K562 (cell line): ENCODE results near the gene IARS2. TPM values are rescaled to one million over a fixed set of nuclear protein-coding genes. Genes with fewer than 3 reads are reported as not detected.
A peak's percentile ranks its signal among the peaks of the same experiment; 100 is the strongest.

Experiments used
- ARID2 ChIP-seq: fragments of 450-650 bp; IDR thresholded peaks from 2 replicates; pipeline ENCODE4 v1.6.1; 2017; ENCODE audit warnings: antibody characterized with exemption, mild to moderate bottlenecking
- ARID3A ChIP-seq: IDR thresholded peaks from 2 replicates; pipeline ENCODE4 v1.6.1; 2012; ENCODE audit warnings: low read depth, low read length, improper control_type of control experiment, borderline replicate concordance
- BMI1 ChIP-seq: fragments of 150-350 bp; IDR thresholded peaks from 2 replicates; pipeline ENCODE4 v1.6.1; 2014; ENCODE audit warnings: low read length
- BRD9 ChIP-seq: fragments of 450-650 bp; IDR thresholded peaks from 2 replicates; pipeline ENCODE4 v1.6.1; 2018; ENCODE audit warnings: low read depth; ENCODE audit not compliant: partially characterized antibody
- CBFA2T3 ChIP-seq: fragments of 450-650 bp; IDR thresholded peaks from 2 replicates; pipeline ENCODE4 v1.6.1; 2017
- CCAR2 ChIP-seq: fragments of 200-400 bp; formaldehyde crosslinking; IDR thresholded peaks from 2 replicates; pipeline ENCODE4 v1.6.1; 2017; ENCODE audit warnings: mild to moderate bottlenecking, low read depth, low read length
- CEBPB ChIP-seq: fragments of 450-650 bp; IDR thresholded peaks from 2 replicates; pipeline ENCODE4 v1.6.1; 2016; ENCODE audit warnings: missing genetic modification characterization, missing compliant biosample characterization
- CHD2 ChIP-seq: IDR thresholded peaks from 2 replicates; pipeline ENCODE4 v1.6.1; 2011; ENCODE audit warnings: low read depth, low read length
- EGR1 ChIP-seq: fragments of 450-650 bp; conservative IDR thresholded peaks from 2 replicates; pipeline ENCODE4 v1.6.1; 2017; ENCODE audit warnings: mild to moderate bottlenecking
- GABPA ChIP-seq: fragments of 200-800 bp; sonication (Bioruptor generic); conservative IDR thresholded peaks from 2 replicates; pipeline ENCODE4 v1.6.1; 2016; ENCODE audit warnings: low read depth, missing genetic modification characterization, missing compliant biosample characterization
- HLTF ChIP-seq: fragments of 450-650 bp; IDR thresholded peaks from 2 replicates; pipeline ENCODE4 v1.6.1; 2016
- KDM4B ChIP-seq, 2 experiments: fragments of 450-650 bp in 1 of 2; sonication (generic) in 1 of 2; IDR thresholded peaks; 2 replicates each; pipeline ENCODE4 v1.6.1; 2016 to 2017; ENCODE audit warnings: borderline replicate concordance in 2 of 2, antibody characterized with exemption in 1 of 2, low read depth in 1 of 2, mild to moderate bottlenecking in 1 of 2
- KHSRP ChIP-seq: fragments of 450-650 bp; IDR thresholded peaks from 2 replicates; pipeline ENCODE4 v1.6.1; 2017
- NFRKB ChIP-seq: fragments of 450-650 bp; IDR thresholded peaks from 2 replicates; pipeline ENCODE4 v1.6.1; 2016; ENCODE audit warnings: low read depth
- RBFOX2 ChIP-seq: fragments of 200-400 bp; formaldehyde crosslinking; IDR thresholded peaks from 2 replicates; pipeline ENCODE4 v1.6.1; 2017; ENCODE audit warnings: low read depth, mild to moderate bottlenecking, low read length, moderate library complexity
- RBM34 ChIP-seq: fragments of 200-400 bp; formaldehyde crosslinking; IDR thresholded peaks from 2 replicates; pipeline ENCODE4 v1.6.1; 2018; ENCODE audit warnings: low read length, borderline replicate concordance; ENCODE audit not compliant: insufficient read depth
- SMC3 ChIP-seq: conservative IDR thresholded peaks from 2 replicates; pipeline ENCODE4 v1.6.1; 2011; ENCODE audit warnings: low read depth, low read length, improper control_type of control experiment; ENCODE audit not compliant: insufficient read depth
- TAF9B ChIP-seq: fragments of 450-650 bp; IDR thresholded peaks from 2 replicates; pipeline ENCODE4 v1.6.1; 2018; ENCODE audit warnings: mild to moderate bottlenecking; ENCODE audit not compliant: partially characterized antibody
- ZFP1 ChIP-seq: fragments of 450-650 bp; formaldehyde crosslinking; IDR thresholded peaks from 2 replicates; pipeline ENCODE4 v1.4.0; 2020; ENCODE audit warnings: mild to moderate bottlenecking, mixed read lengths
- polyA plus RNA-seq, 8 experiments: library from polyadenylated mRNA; depleted of rRNA in 4 of 8; stranded (reverse) in 5 of 8; unstranded in 3 of 8; fragments of >200 nt; fragmentation: Nextera tagmentation in 2 of 8; fragmentation: Illumina TruSeq in 1 of 8; extraction: Ambion mirVana in 2 of 8; extraction: Trizol in 1 of 8; gene quantifications; 2 replicates each; pipeline versions ENCODE4 v1.2.1 to v1.2.3, GENCODE V29; 2011 to 2014; ENCODE audit warnings: inconsistent platforms in 1 of 8, missing spikeins in 1 of 8
- total RNA-seq, 7 experiments: library from RNA; depleted of rRNA in 6 of 7; stranded (reverse); fragments of >200 nt in 6 of 7; fragmentation: Illumina TruSeq in 2 of 7; extraction: Trizol in 2 of 7; gene quantifications; 2 replicates each; pipeline versions ENCODE4 v1.2.1 to v1.2.3, GENCODE V29; 2011 to 2021; ENCODE audit warnings: low replicate concordance in 1 of 7
- TF ChIP-seq, protein P1 (sequence below): sonication (generic); formaldehyde crosslinking; IDR thresholded peaks from 2 replicates; pipeline ENCODE4 v1.8.0; 2022; ENCODE audit warnings: mild to moderate bottlenecking, missing genetic modification reagents
- TF ChIP-seq, protein P2 (sequence below), 3 experiments: IDR thresholded peaks in 2 of 3; conservative IDR thresholded peaks in 1 of 3; 2 replicates each; pipeline ENCODE4 v1.5.1; 2011 to 2012; ENCODE audit warnings: low read length in 3 of 3, mild to moderate bottlenecking in 3 of 3, control low read depth in 2 of 3, improper control_type of control experiment in 1 of 3, inconsistent platforms in 1 of 3, low read depth in 1 of 3, mixed read lengths in 1 of 3, moderate library complexity in 1 of 3; ENCODE audit not compliant: insufficient read depth in 2 of 3

IARS2 gene
- total and polyA plus RNA-seq, 9 of the 15 experiments (the other 6 are each of a cell fraction or from before 2014, with no cell fraction given), result 39.6 to 127 (median 93.8) TPM

GRCh38 chr1:220089650-220090556 lies 4.0 kb upstream of the IARS2 start, which contains the start of gene BPNT1 (continued):
- TF ChIP-seq, protein P1, sequence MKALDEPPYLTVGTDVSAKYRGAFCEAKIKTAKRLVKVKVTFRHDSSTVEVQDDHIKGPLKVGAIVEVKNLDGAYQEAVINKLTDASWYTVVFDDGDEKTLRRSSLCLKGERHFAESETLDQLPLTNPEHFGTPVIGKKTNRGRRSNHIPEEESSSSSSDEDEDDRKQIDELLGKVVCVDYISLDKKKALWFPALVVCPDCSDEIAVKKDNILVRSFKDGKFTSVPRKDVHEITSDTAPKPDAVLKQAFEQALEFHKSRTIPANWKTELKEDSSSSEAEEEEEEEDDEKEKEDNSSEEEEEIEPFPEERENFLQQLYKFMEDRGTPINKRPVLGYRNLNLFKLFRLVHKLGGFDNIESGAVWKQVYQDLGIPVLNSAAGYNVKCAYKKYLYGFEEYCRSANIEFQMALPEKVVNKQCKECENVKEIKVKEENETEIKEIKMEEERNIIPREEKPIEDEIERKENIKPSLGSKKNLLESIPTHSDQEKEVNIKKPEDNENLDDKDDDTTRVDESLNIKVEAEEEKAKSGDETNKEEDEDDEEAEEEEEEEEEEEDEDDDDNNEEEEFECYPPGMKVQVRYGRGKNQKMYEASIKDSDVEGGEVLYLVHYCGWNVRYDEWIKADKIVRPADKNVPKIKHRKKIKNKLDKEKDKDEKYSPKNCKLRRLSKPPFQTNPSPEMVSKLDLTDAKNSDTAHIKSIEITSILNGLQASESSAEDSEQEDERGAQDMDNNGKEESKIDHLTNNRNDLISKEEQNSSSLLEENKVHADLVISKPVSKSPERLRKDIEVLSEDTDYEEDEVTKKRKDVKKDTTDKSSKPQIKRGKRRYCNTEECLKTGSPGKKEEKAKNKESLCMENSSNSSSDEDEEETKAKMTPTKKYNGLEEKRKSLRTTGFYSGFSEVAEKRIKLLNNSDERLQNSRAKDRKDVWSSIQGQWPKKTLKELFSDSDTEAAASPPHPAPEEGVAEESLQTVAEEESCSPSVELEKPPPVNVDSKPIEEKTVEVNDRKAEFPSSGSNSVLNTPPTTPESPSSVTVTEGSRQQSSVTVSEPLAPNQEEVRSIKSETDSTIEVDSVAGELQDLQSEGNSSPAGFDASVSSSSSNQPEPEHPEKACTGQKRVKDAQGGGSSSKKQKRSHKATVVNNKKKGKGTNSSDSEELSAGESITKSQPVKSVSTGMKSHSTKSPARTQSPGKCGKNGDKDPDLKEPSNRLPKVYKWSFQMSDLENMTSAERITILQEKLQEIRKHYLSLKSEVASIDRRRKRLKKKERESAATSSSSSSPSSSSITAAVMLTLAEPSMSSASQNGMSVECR, result peak; percentile 15; the same call in 1 of the 2 replicates
- peak; percentile 34 for TF ChIP-seq TAF9B
- TF ChIP-seq NFRKB, result no peak
- TF ChIP-seq SMC3, result no peak
- peak; percentile 75 for TF ChIP-seq BRD9
- no peak for TF ChIP-seq CHD2
- TF ChIP-seq GABPA (tag), result peak; percentile 45; the same call in 1 of the 2 replicates
- TF ChIP-seq HLTF, result peak; percentile 72; the same call in 1 of the 2 replicates
- TF ChIP-seq CCAR2, result no peak
- TF ChIP-seq RBFOX2, result peak; percentile 55
- no peak for TF ChIP-seq KHSRP
- no peak for TF ChIP-seq BMI1
- TF ChIP-seq, protein P2, sequence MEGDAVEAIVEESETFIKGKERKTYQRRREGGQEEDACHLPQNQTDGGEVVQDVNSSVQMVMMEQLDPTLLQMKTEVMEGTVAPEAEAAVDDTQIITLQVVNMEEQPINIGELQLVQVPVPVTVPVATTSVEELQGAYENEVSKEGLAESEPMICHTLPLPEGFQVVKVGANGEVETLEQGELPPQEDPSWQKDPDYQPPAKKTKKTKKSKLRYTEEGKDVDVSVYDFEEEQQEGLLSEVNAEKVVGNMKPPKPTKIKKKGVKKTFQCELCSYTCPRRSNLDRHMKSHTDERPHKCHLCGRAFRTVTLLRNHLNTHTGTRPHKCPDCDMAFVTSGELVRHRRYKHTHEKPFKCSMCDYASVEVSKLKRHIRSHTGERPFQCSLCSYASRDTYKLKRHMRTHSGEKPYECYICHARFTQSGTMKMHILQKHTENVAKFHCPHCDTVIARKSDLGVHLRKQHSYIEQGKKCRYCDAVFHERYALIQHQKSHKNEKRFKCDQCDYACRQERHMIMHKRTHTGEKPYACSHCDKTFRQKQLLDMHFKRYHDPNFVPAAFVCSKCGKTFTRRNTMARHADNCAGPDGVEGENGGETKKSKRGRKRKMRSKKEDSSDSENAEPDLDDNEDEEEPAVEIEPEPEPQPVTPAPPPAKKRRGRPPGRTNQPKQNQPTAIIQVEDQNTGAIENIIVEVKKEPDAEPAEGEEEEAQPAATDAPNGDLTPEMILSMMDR (IDR thresholded peaks at IDR 0.05 in 2 of 3, conservative IDR thresholded peaks at IDR 0.05 in 1 of 3; ENCODE audit: insufficient read depth in 2 of 3, low read depth in 1 of 3, low read length in 3 of 3), result peak in 1 of 3 experiments; percentile 30; a peak in 1 of 6 replicates
- TF ChIP-seq EGR1, result no peak; the same call in 1 of the 2 replicates
- no peak for TF ChIP-seq CBFA2T3
- 0 out of 2 replicates have a peak, but pooled peaks have one; percentile 53 for TF ChIP-seq ARID3A
- TF ChIP-seq RBM34, result no peak
- no peak for TF ChIP-seq KDM4B (IDR thresholded peaks at IDR 0.05; ENCODE audit: borderline replicate concordance in 2 of 2, low read depth in 1 of 2)
- peak; percentile 44; the same call in 1 of the 2 replicates for TF ChIP-seq CEBPB (tag)
- no peak for TF ChIP-seq ZFP1 (CRISPR knock-in tag)
- 0 out of 2 replicates have a peak, but pooled peaks have one; percentile 17 for TF ChIP-seq ARID2
